Suprapubic skin (tissue), 4 donors: ENCODE data around the gene SMURF2.

Experiments
- POLR2A ChIP-seq, 2 donors: fragments of 450-650 bp; IDR thresholded peaks; one replicate each; pipeline ENCODE4 v1.6.1; 2017; ENCODE audit warnings: antibody characterized with exemption in 2 of 2, mild to moderate bottlenecking in 2 of 2, moderate library complexity in 2 of 2
- POLR2AphosphoS5 ChIP-seq, 3 donors: sonication (generic); formaldehyde crosslinking; IDR thresholded peaks; one replicate each; pipeline ENCODE4 v1.6.1; 2017; ENCODE audit warnings: antibody characterized with exemption in 3 of 3
- TF ChIP-seq, protein P1 (sequence below), 2 donors: fragments of 200-600 bp in 1 of 2; fragments of 450-650 bp in 1 of 2; sonication (generic) in 1 of 2; IDR thresholded peaks; one replicate each; pipeline ENCODE4 v1.5.1; 2016 to 2019; ENCODE audit warnings: antibody characterized with exemption in 2 of 2, mild to moderate bottlenecking in 1 of 2, moderate library complexity in 1 of 2

DNA sequence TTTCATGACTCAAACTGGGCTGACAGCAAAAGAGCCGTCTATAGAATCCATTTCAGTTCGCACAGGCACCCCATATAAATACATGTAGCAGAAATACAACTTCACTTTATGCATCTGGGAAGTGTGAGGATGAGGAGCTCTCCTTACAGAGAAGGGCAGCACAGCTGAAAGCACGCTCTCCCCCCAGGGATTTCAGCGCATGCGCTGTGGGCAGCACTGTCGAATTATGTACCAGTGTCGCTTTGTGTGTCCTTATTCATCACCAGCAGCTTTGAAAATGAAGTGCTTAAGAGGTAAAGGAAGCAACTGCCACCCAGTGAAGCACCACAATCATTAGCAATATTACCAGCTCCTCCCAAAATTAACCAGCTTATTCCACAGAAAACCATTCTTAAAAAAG lies 115.4 kb downstream of the SMURF2 start:
- TF ChIP-seq, protein P1, sequence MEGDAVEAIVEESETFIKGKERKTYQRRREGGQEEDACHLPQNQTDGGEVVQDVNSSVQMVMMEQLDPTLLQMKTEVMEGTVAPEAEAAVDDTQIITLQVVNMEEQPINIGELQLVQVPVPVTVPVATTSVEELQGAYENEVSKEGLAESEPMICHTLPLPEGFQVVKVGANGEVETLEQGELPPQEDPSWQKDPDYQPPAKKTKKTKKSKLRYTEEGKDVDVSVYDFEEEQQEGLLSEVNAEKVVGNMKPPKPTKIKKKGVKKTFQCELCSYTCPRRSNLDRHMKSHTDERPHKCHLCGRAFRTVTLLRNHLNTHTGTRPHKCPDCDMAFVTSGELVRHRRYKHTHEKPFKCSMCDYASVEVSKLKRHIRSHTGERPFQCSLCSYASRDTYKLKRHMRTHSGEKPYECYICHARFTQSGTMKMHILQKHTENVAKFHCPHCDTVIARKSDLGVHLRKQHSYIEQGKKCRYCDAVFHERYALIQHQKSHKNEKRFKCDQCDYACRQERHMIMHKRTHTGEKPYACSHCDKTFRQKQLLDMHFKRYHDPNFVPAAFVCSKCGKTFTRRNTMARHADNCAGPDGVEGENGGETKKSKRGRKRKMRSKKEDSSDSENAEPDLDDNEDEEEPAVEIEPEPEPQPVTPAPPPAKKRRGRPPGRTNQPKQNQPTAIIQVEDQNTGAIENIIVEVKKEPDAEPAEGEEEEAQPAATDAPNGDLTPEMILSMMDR (IDR thresholded peaks at IDR 0.05) = no peak
- TF ChIP-seq POLR2A (IDR thresholded peaks at IDR 0.05) (no peak), POLR2AphosphoS5 (IDR thresholded peaks at IDR 0.05) (no peak)
